H1 (cell line): ENCODE measurements around the gene LRRC27. TPM values are rescaled to one million over a fixed set of nuclear protein-coding genes. Genes with fewer than 3 reads are reported as not detected.

Source experiments
- CTCF ChIA-PET: fragments of 300-600 bp; sonication (Branson Sonifier 250); formaldehyde crosslinking; loops from one replicate; lab custom pipeline; 2021; ENCODE audit not compliant: partially characterized antibody; lab: Charles Lee
- POLR2A ChIA-PET: fragments of 300-600 bp; sonication (Branson Sonifier 250); formaldehyde crosslinking; loops from one replicate; lab custom pipeline; 2021; ENCODE audit warnings: inconsistent platforms; ENCODE audit not compliant: partially characterized antibody; lab: Charles Lee
- DNase-seq, 2 experiments: peaks; one replicate each; pipeline versions ENCODE4 v3.0.0 to v3.0.0-alpha.2; 2010 to 2022; ENCODE audit warnings: low spot score in 2 of 2, low read depth in 1 of 2, mixed read lengths in 1 of 2
- FAIRE-seq: peaks from 2 replicates; lab custom pipeline; 2011; peaks lifted over from hg19 to GRCh38; lab: Jason Lieb, UNC
- H2AFZ ChIP-seq: 2 replicates; pipeline ENCODE4 v1.8.1; 2012; ENCODE audit warnings: low read length, inconsistent platforms
- H2AK5ac ChIP-seq: 2 replicates; pipeline ENCODE4 v1.6.1; 2013; ENCODE audit warnings: low read depth, low read length
- H2BK120ac ChIP-seq: replicated peaks from 2 replicates; pipeline ENCODE3; 2013; ENCODE audit warnings: low read depth, low read length, inconsistent platforms
- H2BK12ac ChIP-seq: 2 replicates; pipeline ENCODE4 v1.6.1; 2013; ENCODE audit warnings: low read depth, low read length
- H2BK15ac ChIP-seq: 2 replicates; pipeline ENCODE4 v1.6.1; 2013; ENCODE audit warnings: low read length
- H2BK20ac ChIP-seq: 2 replicates; pipeline ENCODE4 v1.6.1; 2013; ENCODE audit warnings: low read length
- H2BK5ac ChIP-seq: 2 replicates; pipeline ENCODE4 v1.6.1; 2013; ENCODE audit warnings: low read depth, low read length
- H3K14ac ChIP-seq: 2 replicates; pipeline ENCODE4 v1.6.1; 2013; ENCODE audit warnings: inconsistent platforms; ENCODE audit not compliant: insufficient read length
- H3K18ac ChIP-seq: 2 replicates; pipeline ENCODE4 v1.6.1; 2013; ENCODE audit warnings: low read length; ENCODE audit errors: extremely low read depth
- H3K23ac ChIP-seq: 2 replicates; pipeline ENCODE4 v1.6.1; 2013; ENCODE audit warnings: inconsistent platforms; ENCODE audit not compliant: insufficient read length
- H3K23me2 ChIP-seq: 2 replicates; pipeline ENCODE4 v1.6.1; 2013; ENCODE audit warnings: low read depth, low read length
- H3K27ac ChIP-seq: 2 replicates; pipeline ENCODE4 v1.6.1; 2011; ENCODE audit warnings: low read depth, low read length, inconsistent platforms
- H3K27me3 ChIP-seq, 4 experiments: replicated peaks in 1 of 4; 1 replicate in 1 of 4; 2 replicates in 3 of 4; pipeline versions ENCODE4 v1.6.1 to v1.8.1; 2011 to 2013; ENCODE audit warnings: low read length in 3 of 4, mild to moderate bottlenecking in 3 of 4, inconsistent platforms in 2 of 4, mixed read lengths in 2 of 4, moderate library complexity in 1 of 4; ENCODE audit not compliant: control insufficient read depth in 3 of 4, insufficient read depth in 3 of 4; ENCODE audit errors: extremely low read depth in 1 of 4
- H3K36me3 ChIP-seq, 4 experiments: 2 replicates each; pipeline versions ENCODE4 v1.6.1 to v1.8.1; 2011 to 2013; ENCODE audit warnings: mild to moderate bottlenecking in 4 of 4, low read length in 3 of 4, moderate library complexity in 2 of 4, control low read depth in 1 of 4, inconsistent platforms in 1 of 4; ENCODE audit not compliant: insufficient read depth in 4 of 4, control insufficient read depth in 2 of 4
- H3K4ac ChIP-seq: replicated peaks from 2 replicates; pipeline ENCODE3; 2013; ENCODE audit warnings: low read length, low read depth, mixed read lengths, inconsistent platforms; ENCODE audit not compliant: insufficient read length
- H3K4me1 ChIP-seq, 4 experiments: replicated peaks in 1 of 4; 1 replicate in 1 of 4; 2 replicates in 3 of 4; pipeline versions ENCODE4 v1.6.1 to v1.8.1; 2011 to 2013; ENCODE audit warnings: low read length in 3 of 4, inconsistent platforms in 2 of 4, mixed read lengths in 1 of 4; ENCODE audit not compliant: insufficient read depth in 4 of 4, control insufficient read depth in 3 of 4
- H3K4me2 ChIP-seq, 2 experiments: 2 replicates each; pipeline versions ENCODE4 v1.6.1 to v1.8.1; 2011 to 2013; ENCODE audit warnings: low read depth in 2 of 2, low read length in 2 of 2, control low read depth in 1 of 2, inconsistent platforms in 1 of 2, mild to moderate bottlenecking in 1 of 2; ENCODE audit not compliant: insufficient read depth in 1 of 2
- H3K4me3 ChIP-seq, 4 experiments: fragments of 200-600, 300-600 bp in 1 of 4; sonication (generic), shearing (Covaris generic), sonication (Bioruptor Twin) in 1 of 4; 2 replicates each; pipeline versions ENCODE4 v1.5.1 to v1.8.1; 2011 to 2016; ENCODE audit warnings: low read length in 4 of 4, low read depth in 3 of 4, control low read depth in 2 of 4, inconsistent platforms in 2 of 4, mild to moderate bottlenecking in 2 of 4, mixed read lengths in 1 of 4, moderate library complexity in 1 of 4; ENCODE audit not compliant: insufficient read depth in 2 of 4; ENCODE audit errors: extremely low read depth in 1 of 4
- H3K56ac ChIP-seq: replicated peaks from 2 replicates; pipeline ENCODE3; 2013; ENCODE audit warnings: low read depth, mild to moderate bottlenecking, mixed read lengths, low read length, inconsistent platforms; ENCODE audit not compliant: insufficient read length
- H3K79me1 ChIP-seq: 2 replicates; pipeline ENCODE4 v1.6.1; 2013; ENCODE audit warnings: low read depth, low read length, control low read depth
- H3K79me2 ChIP-seq, 2 experiments: 2 replicates each; pipeline versions ENCODE4 v1.6.1 to v1.8.1; 2012 to 2013; ENCODE audit warnings: low read length in 2 of 2, mild to moderate bottlenecking in 2 of 2, inconsistent platforms in 1 of 2; ENCODE audit not compliant: insufficient read depth in 2 of 2, control insufficient read depth in 1 of 2
- H3K9ac ChIP-seq, 4 experiments: replicated peaks in 1 of 4; 1 replicate in 1 of 4; 2 replicates in 3 of 4; pipeline versions ENCODE4 v1.6.1 to v1.8.1; 2011 to 2013; ENCODE audit warnings: low read depth in 3 of 4, low read length in 3 of 4, control low read depth in 2 of 4, mild to moderate bottlenecking in 2 of 4, moderate library complexity in 2 of 4, inconsistent platforms in 1 of 4; ENCODE audit errors: extremely low read depth in 1 of 4
- H3K9me3 ChIP-seq, 2 experiments: 2 replicates each; pipeline versions ENCODE4 v1.6.1 to v1.8.1; 2012 to 2013; ENCODE audit warnings: mild to moderate bottlenecking in 2 of 2, moderate library complexity in 2 of 2, control low read depth in 1 of 2, inconsistent platforms in 1 of 2, low read depth in 1 of 2, low read length in 1 of 2, mixed read lengths in 1 of 2; ENCODE audit not compliant: insufficient read depth in 2 of 2
- H4K20me1 ChIP-seq, 2 experiments: replicated peaks in 1 of 2; 2 replicates each; pipeline versions ENCODE3 to v1.8.1; 2011 to 2013; ENCODE audit warnings: inconsistent platforms in 2 of 2, low read length in 2 of 2, mild to moderate bottlenecking in 1 of 2; ENCODE audit not compliant: insufficient read depth in 2 of 2, control insufficient read depth in 1 of 2
- H4K5ac ChIP-seq: 2 replicates; pipeline ENCODE4 v1.6.1; 2013; ENCODE audit warnings: low read length, low read depth, mixed read lengths, inconsistent platforms; ENCODE audit not compliant: insufficient read length
- H4K8ac ChIP-seq: 2 replicates; pipeline ENCODE4 v1.8.0; 2013; ENCODE audit warnings: mild to moderate bottlenecking, moderate library complexity, low read length, inconsistent platforms; ENCODE audit not compliant: insufficient read depth; ENCODE audit errors: extremely low read depth
- H4K91ac ChIP-seq: replicated peaks from 2 replicates; pipeline ENCODE3; 2013; ENCODE audit warnings: low read length, mixed read lengths, inconsistent platforms; ENCODE audit not compliant: insufficient read length
- ATF2 ChIP-seq: IDR thresholded peaks from 2 replicates; pipeline ENCODE4 v1.6.1; 2012; ENCODE audit warnings: low read length, inconsistent platforms
- BRCA1 ChIP-seq: IDR thresholded peaks from 2 replicates; pipeline ENCODE4 v1.6.1; 2012; ENCODE audit warnings: low read depth, low read length, improper control_type of control experiment
- CBX8 ChIP-seq: fragments of 300-800, 300-1000 bp; sonication (generic); IDR thresholded peaks from 2 replicates; pipeline ENCODE4 v1.7.1; 2016; ENCODE audit warnings: low read depth, low read length, borderline replicate concordance
- CHD1 ChIP-seq: IDR thresholded peaks from 2 replicates; pipeline ENCODE4 v1.6.1; 2012; ENCODE audit warnings: low read depth, low read length, improper control_type of control experiment
- CTBP2 ChIP-seq: IDR thresholded peaks from 2 replicates; pipeline ENCODE4 v1.7.0; 2011; ENCODE audit warnings: borderline replicate concordance, mild to moderate bottlenecking, moderate library complexity, mixed read lengths, low read length; ENCODE audit not compliant: insufficient read depth, insufficient read length
- EZH2 ChIP-seq: fragments of 200-600 bp; sonication (generic); IDR thresholded peaks from 2 replicates; pipeline ENCODE4 v1.7.1; 2012; ENCODE audit warnings: low read depth, mild to moderate bottlenecking, moderate library complexity, low read length, inconsistent platforms; ENCODE audit not compliant: severe bottlenecking
- HDAC6 ChIP-seq: IDR thresholded peaks from one replicate; pipeline ENCODE4 v1.7.1; 2012; ENCODE audit warnings: low read depth, mild to moderate bottlenecking, inconsistent platforms, low read length, moderate library complexity
- JUND ChIP-seq: IDR thresholded peaks from 2 replicates; pipeline ENCODE4 v1.6.1; 2011; ENCODE audit warnings: mild to moderate bottlenecking, improper control_type of control experiment, low read length
- RBBP5 ChIP-seq: IDR thresholded peaks from 2 replicates; pipeline ENCODE4 v1.7.1; 2012; ENCODE audit warnings: low read depth, mild to moderate bottlenecking, inconsistent platforms, low read length, moderate library complexity, borderline replicate concordance
- RFX5 ChIP-seq: IDR thresholded peaks from 2 replicates; pipeline ENCODE4 v1.6.1; 2011; ENCODE audit warnings: low read depth, low read length, improper control_type of control experiment, borderline replicate concordance
- SIRT6 ChIP-seq: IDR thresholded peaks from one replicate; pipeline ENCODE4 v1.7.1; 2012; ENCODE audit warnings: low read length, inconsistent platforms
- SP2 ChIP-seq: IDR thresholded peaks from 2 replicates; pipeline ENCODE4 v1.6.1; 2012; ENCODE audit warnings: mild to moderate bottlenecking, low read length, inconsistent platforms
- YY1 ChIP-seq: IDR thresholded peaks from 2 replicates; pipeline ENCODE4 v1.6.1; 2011; ENCODE audit warnings: low read depth, mild to moderate bottlenecking, low read length
- WGBS, 2 experiments: shearing (Covaris generic) in 1 of 2; methylation state at CpG; one replicate each; pipeline versions ENCODE4 v1.1.6 to v1.1.7; 2013 to 2015; ENCODE audit warnings: low lambda C conversion rate in 2 of 2, mixed read lengths in 2 of 2, inconsistent platforms in 1 of 2, low coverage in 1 of 2, missing lambda C conversion rate in 1 of 2; ENCODE audit not compliant: insufficient replicate concordance in 2 of 2, insufficient coverage in 1 of 2, insufficient read length in 1 of 2; ENCODE audit errors: extremely low coverage in 1 of 2, missing lambda C conversion rate in 1 of 2; 5-methylcytosine and 5-hydroxymethylcytosine counted together
- polyA plus RNA-seq, 7 experiments: library from polyadenylated mRNA; depleted of rRNA in 3 of 7; stranded (reverse) in 5 of 7; unstranded in 2 of 7; fragments of >200 nt in 5 of 7; fragments of 200-250 nt in 2 of 7; gene quantifications; 1 replicate in 5 of 7; 2 replicates in 1 of 7; 4 replicates in 1 of 7; pipeline versions ENCODE4 v1.2.1 to v1.2.3, GENCODE V29; 2011 to 2013; ENCODE audit warnings: missing spikeins in 2 of 7, mixed read lengths in 2 of 7
- total RNA-seq: library from RNA; stranded (reverse); fragmentation: NEBNext Ultra II Directional; extraction: Animal tissue kit (Norgen Biotek cat#: 25700); gene quantifications from 2 replicates; pipeline ENCODE4 v1.2.1, GENCODE V29; 2021

The LRRC27 gene
- total and polyA plus RNA-seq, 2 of the 8 experiments (the other 6 are each of a cell fraction or from before 2014, with no cell fraction given): 1.2 to 3.8 TPM

GRCh38 chr10:132291826-132292225 lies 40.2 kb upstream of the LRRC27 start:
- no peak for FAIRE-seq
- Histone ChIP-seq H2BK20ac (no peak overlapping the region; the same call in 1 of the 2 replicates), H3K18ac (no peak overlapping the region; the same call in 1 of the 2 replicates), H2BK12ac (no peak overlapping the region), H2BK120ac (no peak overlapping the region), H4K8ac (no peak overlapping the region; the same call in 1 of the 2 replicates), H3K56ac (no peak overlapping the region), H3K23ac (no peak overlapping the region), H3K4me3 (no peak overlapping the region), H4K20me1 (peaks cover 5 to 11% of the 10 kb centered on the region in 2 experiments), H2BK5ac (no peak overlapping the region; the same call in 1 of the 2 replicates), H3K4me1 (peaks cover 0 to 14% (median 10%) of the 10 kb centered on the region in 4 experiments; a peak in 6 of 7 replicates), H3K4me2 (no peak overlapping the region), H3K9ac (no peak overlapping the region), H3K79me2 (no peaks in the 10 kb centered on the region), H2BK15ac (no peak overlapping the region), H3K27ac (no peak overlapping the region), H3K14ac (no peak overlapping the region), H3K27me3 (no peaks in the 10 kb centered on the region), H3K4ac (no peak overlapping the region), H2AFZ (no peak overlapping the region), H4K91ac (no peak overlapping the region), H3K23me2 (no peaks in the 10 kb centered on the region), H3K36me3 (no peaks in the 10 kb centered on the region), H4K5ac (no peak overlapping the region), H3K9me3 (no peaks in the 10 kb centered on the region), H2AK5ac (no peak overlapping the region), H3K79me1 (no peaks in the 10 kb centered on the region)
- CTCF ChIA-PET: no interaction called here
- POLR2A ChIA-PET: no interaction called here
- DNase-seq: no peak
- WGBS, 2 experiments: 88% methylated on average over 5 of the region's 5 CpGs; no CpG with 5 or more reads in 1 of the 2 experiments
- no peak for TF ChIP-seq SIRT6
- TF ChIP-seq CBX8: no peak
- no peak for TF ChIP-seq HDAC6
- TF ChIP-seq SP2: no peak
- no peak for TF ChIP-seq BRCA1
- TF ChIP-seq EZH2: no peak
- TF ChIP-seq ATF2: no peak
- no peak for TF ChIP-seq RFX5
- TF ChIP-seq CTBP2: no peak
- TF ChIP-seq YY1: no peak
- TF ChIP-seq CHD1: no peak
- no peak for TF ChIP-seq JUND
- no peak for TF ChIP-seq RBBP5
